Measurements from ENCODE around the gene LIF. TPM values are rescaled to one million over a fixed set of nuclear protein-coding genes. Genes with fewer than 3 reads are reported as not detected.
A peak's percentile ranks its signal among the peaks of the same experiment; 100 is the strongest.

Gene LIF
- total RNA-seq, 1 experiment from 2014 or later: 34.4 TPM

DNA sequence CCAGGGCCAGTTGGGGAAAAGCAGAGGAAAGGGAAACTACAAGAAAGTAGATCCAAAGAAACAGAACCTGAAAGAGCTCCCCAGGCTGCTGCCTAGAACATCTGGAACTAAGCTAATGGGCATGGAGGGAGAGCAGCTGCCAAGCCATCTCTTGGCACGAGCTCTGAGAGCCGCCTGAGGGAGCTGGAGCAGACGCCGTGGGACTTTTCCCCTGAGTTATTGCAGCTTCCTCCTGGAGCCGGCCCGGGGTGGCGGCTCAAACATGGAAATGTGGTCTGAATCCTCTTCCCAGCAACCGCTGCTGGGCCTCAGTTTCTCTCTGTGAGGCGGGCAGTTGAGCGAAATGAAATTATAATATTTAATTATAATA, 41.8 kb downstream of the LIF start:
- H3K36me3 ChIP-seq (ENCODE audit: control insufficient read depth, insufficient read depth, low read length): no peaks in the 10 kb centered on the region
- H3K27ac ChIP-seq (ENCODE audit: low read length): peak overlapping the region; percentile 98
- ChIA-PET CTCF (no interaction called here), POLR2A (interaction anchor here (1.4 kb wide), 1 partner anchor 47 kb away, joined by 6 read pairs; no protein-coding TSS in a partner anchor)
- peaks cover 55% of the 10 kb centered on the region for H3K4me1 ChIP-seq (ENCODE audit: control insufficient read depth, insufficient read depth, low read length)
- H3K9me3 ChIP-seq (ENCODE audit: control insufficient read depth, insufficient read depth, low read depth, low read length): peaks cover under 1% of the 10 kb centered on the region; the same call in 1 of the 2 replicates
- BruUV-seq (replicated peaks): no TSS peak
- no peak for ATAC-seq
- in situ Hi-C loops (cut with HindIII; ENCODE audit: low pct_unique_long_range_greater_than_20kb, low sequenced_read_pairs) (no loop called here), intact Hi-C loops (cut with micrococcal nuclease; ENCODE audit: unreplicated experiment) (no loop called here)
- H3K4me3 ChIP-seq (ENCODE audit: low read depth in 2 of 2, low read length in 2 of 2): no peak overlapping the region
- TF ChIP-seq POLR2AphosphoS5 (IDR thresholded peaks at IDR 0.05; ENCODE audit: low read depth, low read length): no peak
- TF ChIP-seq, protein P1, sequence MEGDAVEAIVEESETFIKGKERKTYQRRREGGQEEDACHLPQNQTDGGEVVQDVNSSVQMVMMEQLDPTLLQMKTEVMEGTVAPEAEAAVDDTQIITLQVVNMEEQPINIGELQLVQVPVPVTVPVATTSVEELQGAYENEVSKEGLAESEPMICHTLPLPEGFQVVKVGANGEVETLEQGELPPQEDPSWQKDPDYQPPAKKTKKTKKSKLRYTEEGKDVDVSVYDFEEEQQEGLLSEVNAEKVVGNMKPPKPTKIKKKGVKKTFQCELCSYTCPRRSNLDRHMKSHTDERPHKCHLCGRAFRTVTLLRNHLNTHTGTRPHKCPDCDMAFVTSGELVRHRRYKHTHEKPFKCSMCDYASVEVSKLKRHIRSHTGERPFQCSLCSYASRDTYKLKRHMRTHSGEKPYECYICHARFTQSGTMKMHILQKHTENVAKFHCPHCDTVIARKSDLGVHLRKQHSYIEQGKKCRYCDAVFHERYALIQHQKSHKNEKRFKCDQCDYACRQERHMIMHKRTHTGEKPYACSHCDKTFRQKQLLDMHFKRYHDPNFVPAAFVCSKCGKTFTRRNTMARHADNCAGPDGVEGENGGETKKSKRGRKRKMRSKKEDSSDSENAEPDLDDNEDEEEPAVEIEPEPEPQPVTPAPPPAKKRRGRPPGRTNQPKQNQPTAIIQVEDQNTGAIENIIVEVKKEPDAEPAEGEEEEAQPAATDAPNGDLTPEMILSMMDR (IDR thresholded peaks at IDR 0.05): no peak
- TF ChIP-seq, protein P2, sequence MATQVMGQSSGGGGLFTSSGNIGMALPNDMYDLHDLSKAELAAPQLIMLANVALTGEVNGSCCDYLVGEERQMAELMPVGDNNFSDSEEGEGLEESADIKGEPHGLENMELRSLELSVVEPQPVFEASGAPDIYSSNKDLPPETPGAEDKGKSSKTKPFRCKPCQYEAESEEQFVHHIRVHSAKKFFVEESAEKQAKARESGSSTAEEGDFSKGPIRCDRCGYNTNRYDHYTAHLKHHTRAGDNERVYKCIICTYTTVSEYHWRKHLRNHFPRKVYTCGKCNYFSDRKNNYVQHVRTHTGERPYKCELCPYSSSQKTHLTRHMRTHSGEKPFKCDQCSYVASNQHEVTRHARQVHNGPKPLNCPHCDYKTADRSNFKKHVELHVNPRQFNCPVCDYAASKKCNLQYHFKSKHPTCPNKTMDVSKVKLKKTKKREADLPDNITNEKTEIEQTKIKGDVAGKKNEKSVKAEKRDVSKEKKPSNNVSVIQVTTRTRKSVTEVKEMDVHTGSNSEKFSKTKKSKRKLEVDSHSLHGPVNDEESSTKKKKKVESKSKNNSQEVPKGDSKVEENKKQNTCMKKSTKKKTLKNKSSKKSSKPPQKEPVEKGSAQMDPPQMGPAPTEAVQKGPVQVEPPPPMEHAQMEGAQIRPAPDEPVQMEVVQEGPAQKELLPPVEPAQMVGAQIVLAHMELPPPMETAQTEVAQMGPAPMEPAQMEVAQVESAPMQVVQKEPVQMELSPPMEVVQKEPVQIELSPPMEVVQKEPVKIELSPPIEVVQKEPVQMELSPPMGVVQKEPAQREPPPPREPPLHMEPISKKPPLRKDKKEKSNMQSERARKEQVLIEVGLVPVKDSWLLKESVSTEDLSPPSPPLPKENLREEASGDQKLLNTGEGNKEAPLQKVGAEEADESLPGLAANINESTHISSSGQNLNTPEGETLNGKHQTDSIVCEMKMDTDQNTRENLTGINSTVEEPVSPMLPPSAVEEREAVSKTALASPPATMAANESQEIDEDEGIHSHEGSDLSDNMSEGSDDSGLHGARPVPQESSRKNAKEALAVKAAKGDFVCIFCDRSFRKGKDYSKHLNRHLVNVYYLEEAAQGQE (IDR thresholded peaks at IDR 0.05; ENCODE audit: insufficient read depth in 1 of 2, low read depth in 2 of 2, low read length in 1 of 2): no peak
- no peak; the same call in 1 of the 2 replicates for TF ChIP-seq TCF7L2 (IDR thresholded peaks at IDR 0.05; ENCODE audit: low read depth, low read length)
- no peak for TF ChIP-seq SIN3A (IDR thresholded peaks at IDR 0.05; ENCODE audit: borderline replicate concordance, insufficient read depth, low read depth, low read length)
- H3K27me3 ChIP-seq (ENCODE audit: control insufficient read depth, insufficient read depth, low read length): no peaks in the 10 kb centered on the region
- no peak for DNase-seq (ENCODE audit: low read depth, low spot score)

DNA sequence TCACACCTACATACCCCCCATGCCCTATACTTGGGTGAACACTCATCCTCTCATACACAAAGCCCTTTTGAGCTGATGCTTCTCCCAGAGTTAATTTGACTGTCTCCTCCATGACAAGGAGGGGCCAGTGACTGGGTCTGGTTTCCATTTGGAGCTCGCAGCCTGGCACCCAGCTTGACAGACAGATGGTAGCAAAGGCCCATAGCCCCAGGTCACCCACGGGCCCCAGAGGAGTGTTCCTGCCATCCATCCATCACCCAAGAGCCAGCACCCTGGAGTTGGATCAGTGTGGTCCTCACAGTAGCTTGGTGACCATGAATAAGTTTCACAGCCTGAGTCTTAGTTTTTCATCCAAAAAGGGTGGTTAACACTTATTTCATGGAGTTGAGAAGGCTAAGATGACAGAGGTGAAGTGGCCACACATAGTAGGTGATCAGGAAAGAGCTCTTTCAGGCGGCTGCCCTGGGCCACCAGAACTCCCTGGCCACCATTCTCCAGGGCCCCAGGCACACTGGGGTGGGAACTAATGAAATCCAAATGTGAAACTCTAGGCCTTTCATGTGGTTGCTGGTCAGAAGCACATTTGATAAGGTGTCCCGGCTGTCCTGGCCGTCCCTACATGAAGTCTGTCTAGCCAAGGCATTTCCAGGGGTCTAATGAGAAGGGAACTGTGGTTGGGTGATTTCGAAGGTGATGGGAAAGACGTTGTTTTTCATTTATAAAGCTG, 42.4 kb downstream of the LIF start:
- in situ Hi-C loops (cut with HindIII; ENCODE audit: low pct_unique_long_range_greater_than_20kb, low sequenced_read_pairs) (no loop called here), intact Hi-C loops (cut with micrococcal nuclease; ENCODE audit: unreplicated experiment) (no loop called here)
- peak overlapping the region; percentile 98 for H3K27ac ChIP-seq (ENCODE audit: low read length)
- CTCF ChIA-PET: no interaction called here
- POLR2A ChIA-PET: interaction anchor here (1.4 kb wide), 1 partner anchor 48 kb away, joined by 6 read pairs; no protein-coding TSS in a partner anchor
- ATAC-seq: no peak
- H3K36me3 ChIP-seq (ENCODE audit: control insufficient read depth, insufficient read depth, low read length): no peaks in the 10 kb centered on the region
- peak; percentile 33; the same call in 1 of the 2 replicates for TF ChIP-seq TCF7L2 (IDR thresholded peaks at IDR 0.05; ENCODE audit: low read depth, low read length)
- TF ChIP-seq, protein P2 (IDR thresholded peaks at IDR 0.05; ENCODE audit: insufficient read depth in 1 of 2, low read depth in 2 of 2, low read length in 1 of 2): no peak
- TF ChIP-seq, protein P1 (IDR thresholded peaks at IDR 0.05): no peak
- no peak for TF ChIP-seq SIN3A (IDR thresholded peaks at IDR 0.05; ENCODE audit: borderline replicate concordance, insufficient read depth, low read depth, low read length)
- H3K4me3 ChIP-seq (ENCODE audit: low read depth in 2 of 2, low read length in 2 of 2): no peak overlapping the region
- no peaks in the 10 kb centered on the region for H3K27me3 ChIP-seq (ENCODE audit: control insufficient read depth, insufficient read depth, low read length)
- H3K9me3 ChIP-seq (ENCODE audit: control insufficient read depth, insufficient read depth, low read depth, low read length): peaks cover 6% of the 10 kb centered on the region; the same call in 1 of the 2 replicates
- no peak for DNase-seq (ENCODE audit: low read depth, low spot score)
- H3K4me1 ChIP-seq (ENCODE audit: control insufficient read depth, insufficient read depth, low read length): peaks cover 50% of the 10 kb centered on the region
- BruUV-seq (replicated peaks): no TSS peak

Data from Panc1 (cell line).